GM23338 (cell line): ENCODE data around the gene SORBS1. TPM values are rescaled to one million over a fixed set of nuclear protein-coding genes. Genes with fewer than 3 reads are reported as not detected.

Source experiments
- ATAC-seq: fragments of 200-7000 bp; cut with Tn5 transposase; 3 replicates; pipeline ENCODE4 v1.9.1; 2020
- DNase-seq: peaks from one replicate; pipeline ENCODE4 v3.0.0-alpha.2; 2015; ENCODE audit warnings: low spot score
- H2AFZ ChIP-seq: fragments of 200-600 bp; sonication (generic); 2 replicates; pipeline ENCODE4 v1.8.0; 2016; ENCODE audit warnings: antibody characterized with exemption, mild to moderate bottlenecking, moderate library complexity
- H3F3A ChIP-seq: fragments of 200-600 bp; sonication (generic); replicated peaks from 2 replicates; pipeline ENCODE4 v1.8.0; 2017; ENCODE audit warnings: antibody characterized with exemption, mixed run types, low read depth
- H3K27ac ChIP-seq: fragments of 200-600 bp; sonication (generic); 2 replicates; pipeline ENCODE4 v1.6.1; 2016; ENCODE audit warnings: low read depth
- H3K27me3 ChIP-seq: fragments of 200-600 bp; sonication (generic); 2 replicates; pipeline ENCODE4 v1.8.0; 2016; ENCODE audit warnings: mild to moderate bottlenecking, mixed run types, moderate library complexity; ENCODE audit not compliant: insufficient read depth
- H3K36me3 ChIP-seq: fragments of 200-600 bp; sonication (generic); 2 replicates; pipeline ENCODE4 v1.8.0; 2016; ENCODE audit warnings: mild to moderate bottlenecking; ENCODE audit not compliant: insufficient read depth
- H3K4me1 ChIP-seq: fragments of 200-600 bp; sonication (generic); 2 replicates; pipeline ENCODE4 v1.8.0; 2016; ENCODE audit warnings: mild to moderate bottlenecking, moderate library complexity; ENCODE audit not compliant: insufficient read depth
- H3K4me2 ChIP-seq: fragments of 200-600 bp; sonication (generic); 2 replicates; pipeline ENCODE4 v1.7.1; 2017; ENCODE audit warnings: mixed run types
- H3K4me3 ChIP-seq: fragments of 200-600 bp; sonication (generic); 2 replicates; pipeline ENCODE4 v1.6.1; 2016; ENCODE audit warnings: mixed run types
- H3K79me2 ChIP-seq: fragments of 200-600 bp; sonication (generic); replicated peaks from 2 replicates; pipeline ENCODE4 v1.8.0; 2017; ENCODE audit warnings: mild to moderate bottlenecking; ENCODE audit not compliant: insufficient read depth
- H3K9me2 ChIP-seq: fragments of 200-600 bp; sonication (generic); 2 replicates; pipeline ENCODE4 v1.8.0; 2017; ENCODE audit not compliant: insufficient read depth
- H4K20me1 ChIP-seq: fragments of 200-600 bp; sonication (generic); replicated peaks from 2 replicates; pipeline ENCODE4 v1.8.0; 2017; ENCODE audit warnings: mild to moderate bottlenecking; ENCODE audit not compliant: insufficient read depth
- H3K27ac Mint-ChIP-seq: 2 replicates; pipeline ENCODE4 v1.8.0; 2020; ENCODE audit warnings: inconsistent platforms, mild to moderate bottlenecking, moderate library complexity, mixed read lengths
- H3K27me3 Mint-ChIP-seq: 3 replicates; pipeline ENCODE4 v1.8.0; 2022; ENCODE audit warnings: low read depth, mild to moderate bottlenecking, moderate library complexity, mixed read lengths, inconsistent platforms; ENCODE audit not compliant: insufficient read depth, poor library complexity
- H3K36me3 Mint-ChIP-seq: 3 replicates; pipeline ENCODE4 v1.8.0; 2021; ENCODE audit warnings: low read depth, mild to moderate bottlenecking, inconsistent platforms, moderate library complexity, mixed read lengths
- H3K4me1 Mint-ChIP-seq: 3 replicates; pipeline ENCODE4 v1.8.0; 2020; ENCODE audit warnings: mild to moderate bottlenecking, inconsistent platforms, mixed read lengths
- H3K4me3 Mint-ChIP-seq: 3 replicates; pipeline ENCODE4 v1.8.0; 2021; ENCODE audit warnings: moderate library complexity, mild to moderate bottlenecking, inconsistent platforms, mixed read lengths
- H3K9me3 Mint-ChIP-seq: 3 replicates; pipeline ENCODE4 v1.8.0; 2020; ENCODE audit warnings: moderate library complexity, mild to moderate bottlenecking, inconsistent platforms, mixed read lengths
- CREB1 ChIP-seq: fragments of 250-450 bp; sonication (Bioruptor Pico); IDR thresholded peaks from 2 replicates; pipeline ENCODE4 v1.5.0; 2020; ENCODE audit warnings: low read depth, mild to moderate bottlenecking, moderate library complexity
- CTCF ChIP-seq, 2 experiments: fragments of 200-600 bp in 1 of 2; sonication (generic) in 1 of 2; conservative IDR thresholded peaks; 2 replicates each; pipeline versions ENCODE4 v1.5.1 to v1.6.1; 2016 to 2017; ENCODE audit warnings: antibody characterized with exemption in 2 of 2, low read depth in 2 of 2, mild to moderate bottlenecking in 2 of 2, moderate library complexity in 1 of 2
- EZH2 ChIP-seq: fragments of 200-600 bp; sonication (generic); IDR thresholded peaks from one replicate; pipeline ENCODE4 v1.8.0; 2017; ENCODE audit warnings: antibody characterized with exemption, mild to moderate bottlenecking, low read depth; ENCODE audit not compliant: unreplicated experiment
- EZH2phosphoT487 ChIP-seq: fragments of 200-600 bp; sonication (generic); IDR thresholded peaks from one replicate; pipeline ENCODE4 v1.8.1; 2018; ENCODE audit warnings: antibody characterized with exemption; ENCODE audit not compliant: unreplicated experiment
- NANOG ChIP-seq: IDR thresholded peaks from 2 replicates; pipeline ENCODE4 v1.6.1; 2016; ENCODE audit warnings: antibody characterized with exemption, borderline replicate concordance
- STAT1 ChIP-seq: IDR thresholded peaks from one replicate; pipeline ENCODE4 v1.6.1; 2016; ENCODE audit warnings: antibody characterized with exemption; ENCODE audit not compliant: unreplicated experiment
- ZNF114 ChIP-seq: fragments of 250-450 bp; sonication (Bioruptor Pico); IDR thresholded peaks from 2 replicates; pipeline ENCODE4 v1.5.0; 2020; ENCODE audit warnings: mild to moderate bottlenecking, moderate library complexity
- ZNF331 ChIP-seq: fragments of 250-450 bp; sonication (Bioruptor Pico); IDR thresholded peaks from 2 replicates; pipeline ENCODE4 v1.5.0; 2020; ENCODE audit warnings: low read depth, mild to moderate bottlenecking, moderate library complexity
- ZNF462 ChIP-seq: fragments of 250-450 bp; sonication (Bioruptor Pico); IDR thresholded peaks from 2 replicates; pipeline ENCODE4 v1.5.0; 2020; ENCODE audit warnings: mild to moderate bottlenecking, moderate library complexity
- polyA plus RNA-seq: library from polyadenylated mRNA; unstranded; fragments of >200 nt; fragmentation: Nextera tagmentation; extraction: Ambion mirVana; gene quantifications from 2 replicates; pipeline ENCODE4 v1.2.1, GENCODE V29; 2016
- total RNA-seq: library from RNA; depleted of rRNA; stranded (reverse); fragments of >200 nt; shearing (Covaris generic); gene quantifications from 2 replicates; pipeline ENCODE4 v1.2.3, GENCODE V29; 2014
- TF ChIP-seq, protein P1 (sequence below): IDR thresholded peaks from one replicate; pipeline ENCODE4 v1.6.1; 2018; ENCODE audit warnings: antibody characterized with exemption; ENCODE audit not compliant: unreplicated experiment

Gene SORBS1
- total and polyA plus RNA-seq, 2 experiments from 2014 or later = 47.7 to 51.5 TPM

DNA sequence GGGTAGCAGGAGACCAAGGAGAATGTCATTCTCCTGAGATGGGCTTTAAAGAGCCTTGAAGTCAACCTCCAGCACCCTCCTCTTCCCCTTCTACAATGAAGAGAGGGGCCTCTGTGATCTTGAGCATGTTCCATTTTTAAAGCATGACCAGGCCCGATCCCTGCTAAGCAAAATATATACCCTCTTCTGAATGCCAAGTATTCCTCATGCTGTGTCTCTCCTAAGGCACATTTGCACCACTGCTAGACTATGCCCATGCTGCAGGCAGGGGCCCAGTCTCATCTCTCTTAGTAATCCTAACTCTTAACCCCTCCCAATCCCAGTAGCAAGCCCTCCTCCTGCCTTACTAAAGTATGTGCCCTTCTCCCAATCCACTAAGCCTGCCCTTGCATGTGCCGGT, 18.4 kb downstream of the SORBS1 start:
- DNase-seq (no peak), ATAC-seq (no peak)
- H3F3A ChIP-seq = 0 out of 2 replicates have a peak, but pooled peaks cover 4% of the 10 kb centered on the region
- H3K4me1 ChIP-seq = peaks cover 50% of the 10 kb centered on the region
- no peaks in the 10 kb centered on the region for H3K27me3 ChIP-seq
- no peaks in the 10 kb centered on the region for H3K36me3 ChIP-seq
- H4K20me1 ChIP-seq = peaks cover 14% of the 10 kb centered on the region
- peaks cover 6% of the 10 kb centered on the region for H3K27me3 Mint-ChIP-seq
- no peak overlapping the region for H3K4me2 ChIP-seq
- no peak overlapping the region for H3K27ac ChIP-seq
- peaks cover 4% of the 10 kb centered on the region; the same call in 2 of the 3 replicates for H3K36me3 Mint-ChIP-seq
- peaks cover 43% of the 10 kb centered on the region for H3K4me1 Mint-ChIP-seq
- H3K9me3 Mint-ChIP-seq = no peaks in the 10 kb centered on the region
- no peak overlapping the region for H2AFZ ChIP-seq
- H3K79me2 ChIP-seq = peaks cover 92% of the 10 kb centered on the region
- H3K9me2 ChIP-seq = 0 out of 2 replicates have a peak, but pooled peaks cover 8% of the 10 kb centered on the region
- H3K27ac Mint-ChIP-seq = no peak overlapping the region
- H3K4me3 ChIP-seq = no peak overlapping the region
- TF ChIP-seq STAT1 (no peak), CREB1 (CRISPR knock-in tag) (no peak), ZNF114 (no peak), CTCF (conservative IDR thresholded peaks at IDR 0.05; ENCODE audit: low read depth in 2 of 2) (no peak), ZNF462 (CRISPR knock-in tag) (no peak), ZNF331 (CRISPR knock-in tag) (no peak), EZH2 (no peak), NANOG (no peak), EZH2phosphoT487 (no peak)
- TF ChIP-seq, protein P1, sequence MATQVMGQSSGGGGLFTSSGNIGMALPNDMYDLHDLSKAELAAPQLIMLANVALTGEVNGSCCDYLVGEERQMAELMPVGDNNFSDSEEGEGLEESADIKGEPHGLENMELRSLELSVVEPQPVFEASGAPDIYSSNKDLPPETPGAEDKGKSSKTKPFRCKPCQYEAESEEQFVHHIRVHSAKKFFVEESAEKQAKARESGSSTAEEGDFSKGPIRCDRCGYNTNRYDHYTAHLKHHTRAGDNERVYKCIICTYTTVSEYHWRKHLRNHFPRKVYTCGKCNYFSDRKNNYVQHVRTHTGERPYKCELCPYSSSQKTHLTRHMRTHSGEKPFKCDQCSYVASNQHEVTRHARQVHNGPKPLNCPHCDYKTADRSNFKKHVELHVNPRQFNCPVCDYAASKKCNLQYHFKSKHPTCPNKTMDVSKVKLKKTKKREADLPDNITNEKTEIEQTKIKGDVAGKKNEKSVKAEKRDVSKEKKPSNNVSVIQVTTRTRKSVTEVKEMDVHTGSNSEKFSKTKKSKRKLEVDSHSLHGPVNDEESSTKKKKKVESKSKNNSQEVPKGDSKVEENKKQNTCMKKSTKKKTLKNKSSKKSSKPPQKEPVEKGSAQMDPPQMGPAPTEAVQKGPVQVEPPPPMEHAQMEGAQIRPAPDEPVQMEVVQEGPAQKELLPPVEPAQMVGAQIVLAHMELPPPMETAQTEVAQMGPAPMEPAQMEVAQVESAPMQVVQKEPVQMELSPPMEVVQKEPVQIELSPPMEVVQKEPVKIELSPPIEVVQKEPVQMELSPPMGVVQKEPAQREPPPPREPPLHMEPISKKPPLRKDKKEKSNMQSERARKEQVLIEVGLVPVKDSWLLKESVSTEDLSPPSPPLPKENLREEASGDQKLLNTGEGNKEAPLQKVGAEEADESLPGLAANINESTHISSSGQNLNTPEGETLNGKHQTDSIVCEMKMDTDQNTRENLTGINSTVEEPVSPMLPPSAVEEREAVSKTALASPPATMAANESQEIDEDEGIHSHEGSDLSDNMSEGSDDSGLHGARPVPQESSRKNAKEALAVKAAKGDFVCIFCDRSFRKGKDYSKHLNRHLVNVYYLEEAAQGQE = no peak
- no peak overlapping the region for H3K4me3 Mint-ChIP-seq
